Activated T-helper 17 cell treated with anti-CD3 and anti-CD28 coated beads, Interleukin-2, amount 50 U/mL, for 72 hours (primary cell): ENCODE measurements around the gene CCDC15. TPM values are rescaled to one million over a fixed set of nuclear protein-coding genes. Genes with fewer than 3 reads are reported as not detected.

Experiments
- ATAC-seq: fragments of 150-1000 bp; cut with Tn5 transposase; replicated peaks from 2 replicates; pipeline ENCODE4 v1.10.0; 2021; ENCODE audit warnings: mild to moderate bottlenecking, moderate library complexity
- H3K27ac Mint-ChIP-seq: one replicate; pipeline ENCODE4 v1.8.0; 2022; ENCODE audit warnings: mixed read lengths
- H3K27me3 Mint-ChIP-seq: one replicate; pipeline ENCODE4 v1.8.0; 2022; ENCODE audit warnings: mixed read lengths
- H3K36me3 Mint-ChIP-seq: one replicate; pipeline ENCODE4 v1.8.0; 2022; ENCODE audit warnings: low read depth, mild to moderate bottlenecking, mixed read lengths
- H3K4me1 Mint-ChIP-seq: one replicate; pipeline ENCODE4 v1.8.0; 2022; ENCODE audit warnings: mixed read lengths
- H3K4me3 Mint-ChIP-seq: one replicate; pipeline ENCODE4 v1.8.0; 2022; ENCODE audit warnings: mild to moderate bottlenecking, mixed read lengths
- H3K9me3 Mint-ChIP-seq: one replicate; pipeline ENCODE4 v1.8.0; 2022; ENCODE audit warnings: mixed read lengths
- total RNA-seq, 2 donors: library from RNA; stranded (reverse); gene quantifications; one replicate each; pipeline ENCODE4 v1.2.3, GENCODE V29; 2022

CCDC15 gene
- total RNA-seq, 2 donors from 2014 or later, result 5.5 to 8.7 TPM

- Mint-ChIP-seq H3K36me3 (no peaks in the 10 kb centered on the region), H3K27me3 (peaks cover 3% of the 10 kb centered on the region), H3K9me3 (no peaks in the 10 kb centered on the region), H3K4me3 (no peak overlapping the region), H3K4me1 (peaks cover 3% of the 10 kb centered on the region), H3K27ac (no peak overlapping the region)
- ATAC-seq, result no peak
Observed at GRCh38 chr11:125056931-125057692, 103.1 kb downstream of the CCDC15 start.

GRCh38 chr11:125057693-125058016, 103.7 kb downstream of the CCDC15 start:
- ATAC-seq, result no peak
- H3K27ac Mint-ChIP-seq, result no peak overlapping the region
- H3K27me3 Mint-ChIP-seq, result peaks cover 7% of the 10 kb centered on the region
- no peaks in the 10 kb centered on the region for H3K36me3 Mint-ChIP-seq
- H3K9me3 Mint-ChIP-seq, result no peaks in the 10 kb centered on the region
- peaks cover 8% of the 10 kb centered on the region for H3K4me1 Mint-ChIP-seq
- no peak overlapping the region for H3K4me3 Mint-ChIP-seq

- Mint-ChIP-seq H3K4me1 (peaks cover 8% of the 10 kb centered on the region), H3K27ac (no peak overlapping the region), H3K9me3 (no peaks in the 10 kb centered on the region), H3K36me3 (no peaks in the 10 kb centered on the region), H3K27me3 (peaks cover 18% of the 10 kb centered on the region), H3K4me3 (no peak overlapping the region)
- no peak for ATAC-seq
Observed at GRCh38 chr11:125061281-125061680, 107.3 kb downstream of the CCDC15 start.

GRCh38 chr11:125062218-125062930, 108.4 kb downstream of the CCDC15 start:
- Mint-ChIP-seq H3K27ac (peak overlapping the region; percentile 66), H3K27me3 (peaks cover 18% of the 10 kb centered on the region)
- ATAC-seq, result peak; percentile 25

GRCh38 chr11:125062931-125063428, 109.0 kb downstream of the CCDC15 start, which contains the start of gene SLC37A2:
SLC37A2 (plus strand) TSS chr11:125063305; CDS start chr11:125063368, 63 bp downstream.
- H3K36me3 Mint-ChIP-seq, result no peaks in the 10 kb centered on the region
- H3K27me3 Mint-ChIP-seq, result peaks cover 22% of the 10 kb centered on the region
- H3K4me1 Mint-ChIP-seq, result peaks cover 8% of the 10 kb centered on the region
- no peaks in the 10 kb centered on the region for H3K9me3 Mint-ChIP-seq
- H3K27ac Mint-ChIP-seq, result peak within 1 kb of the TSS; percentile 66
- ATAC-seq, result peak; percentile 88
- H3K4me3 Mint-ChIP-seq, result peak within 1 kb of the TSS; percentile 81

More at GRCh38 chr11:125062218-125062930, 108.4 kb downstream of the CCDC15 start:
- Mint-ChIP-seq H3K4me3 (peak overlapping the region; percentile 81), H3K9me3 (no peaks in the 10 kb centered on the region), H3K36me3 (no peaks in the 10 kb centered on the region), H3K4me1 (peaks cover 8% of the 10 kb centered on the region)

GRCh38 chr11:125063429-125064043, 109.5 kb downstream of the CCDC15 start:
- no peak overlapping the region for H3K27ac Mint-ChIP-seq
- no peaks in the 10 kb centered on the region for H3K36me3 Mint-ChIP-seq
- no peaks in the 10 kb centered on the region for H3K9me3 Mint-ChIP-seq
- ATAC-seq, result peak; percentile 9
- peaks cover 27% of the 10 kb centered on the region for H3K27me3 Mint-ChIP-seq
- peaks cover 8% of the 10 kb centered on the region for H3K4me1 Mint-ChIP-seq
- peak overlapping the region; percentile 65 for H3K4me3 Mint-ChIP-seq

GRCh38 chr11:125064070-125064469, 110.1 kb downstream of the CCDC15 start:
- no peak for ATAC-seq
- Mint-ChIP-seq H3K27me3 (peaks cover 27% of the 10 kb centered on the region), H3K4me3 (peak overlapping the region; percentile 65)

GRCh38 chr11:125068368-125068767, 114.4 kb downstream of the CCDC15 start:
- H3K27ac Mint-ChIP-seq, result no peak overlapping the region
- peaks cover 25% of the 10 kb centered on the region for H3K27me3 Mint-ChIP-seq

More at GRCh38 chr11:125064070-125064469, 110.1 kb downstream of the CCDC15 start:
- peaks cover 8% of the 10 kb centered on the region for H3K4me1 Mint-ChIP-seq
- no peaks in the 10 kb centered on the region for H3K36me3 Mint-ChIP-seq
- H3K27ac Mint-ChIP-seq, result no peak overlapping the region
- no peaks in the 10 kb centered on the region for H3K9me3 Mint-ChIP-seq

GRCh38 chr11:125069008-125069407, 115.0 kb downstream of the CCDC15 start:
- Mint-ChIP-seq H3K4me1 (no peaks in the 10 kb centered on the region), H3K27ac (no peak overlapping the region), H3K9me3 (no peaks in the 10 kb centered on the region), H3K36me3 (no peaks in the 10 kb centered on the region), H3K27me3 (peaks cover 27% of the 10 kb centered on the region), H3K4me3 (no peak overlapping the region)
- no peak for ATAC-seq

More at GRCh38 chr11:125068368-125068767, 114.4 kb downstream of the CCDC15 start:
- ATAC-seq, result no peak
- Mint-ChIP-seq H3K4me1 (no peaks in the 10 kb centered on the region), H3K36me3 (no peaks in the 10 kb centered on the region), H3K9me3 (no peaks in the 10 kb centered on the region), H3K4me3 (no peak overlapping the region)

GRCh38 chr11:125069796-125070195, 115.8 kb downstream of the CCDC15 start:
- Mint-ChIP-seq H3K9me3 (no peaks in the 10 kb centered on the region), H3K4me3 (no peak overlapping the region), H3K27ac (no peak overlapping the region), H3K36me3 (no peaks in the 10 kb centered on the region), H3K27me3 (peaks cover 26% of the 10 kb centered on the region), H3K4me1 (no peaks in the 10 kb centered on the region)
- ATAC-seq, result no peak

- Mint-ChIP-seq H3K27me3 (peaks cover 22% of the 10 kb centered on the region), H3K9me3 (no peaks in the 10 kb centered on the region), H3K36me3 (no peaks in the 10 kb centered on the region), H3K4me1 (no peaks in the 10 kb centered on the region), H3K27ac (peak overlapping the region; percentile 38), H3K4me3 (no peak overlapping the region)
- ATAC-seq, result peak; percentile 83
Observed at GRCh38 chr11:125070699-125071254, 116.8 kb downstream of the CCDC15 start.

GRCh38 chr11:125071435-125071834, 117.4 kb downstream of the CCDC15 start:
- Mint-ChIP-seq H3K27ac (peak overlapping the region; percentile 38), H3K27me3 (peaks cover 22% of the 10 kb centered on the region), H3K36me3 (no peaks in the 10 kb centered on the region), H3K9me3 (no peaks in the 10 kb centered on the region), H3K4me3 (no peak overlapping the region), H3K4me1 (no peaks in the 10 kb centered on the region)
- ATAC-seq, result no peak

GRCh38 chr11:125071846-125072217, 117.8 kb downstream of the CCDC15 start:
- Mint-ChIP-seq H3K27me3 (peaks cover 22% of the 10 kb centered on the region), H3K27ac (no peak overlapping the region), H3K4me3 (no peak overlapping the region), H3K9me3 (no peaks in the 10 kb centered on the region), H3K4me1 (no peaks in the 10 kb centered on the region), H3K36me3 (no peaks in the 10 kb centered on the region)
- no peak for ATAC-seq

- no peaks in the 10 kb centered on the region for H3K4me1 Mint-ChIP-seq
- H3K27me3 Mint-ChIP-seq, result peaks cover 22% of the 10 kb centered on the region
- no peaks in the 10 kb centered on the region for H3K36me3 Mint-ChIP-seq
- no peak for ATAC-seq
- H3K4me3 Mint-ChIP-seq, result no peak overlapping the region
- H3K27ac Mint-ChIP-seq, result no peak overlapping the region
- no peaks in the 10 kb centered on the region for H3K9me3 Mint-ChIP-seq
Observed at GRCh38 chr11:125072218-125072960, 118.4 kb downstream of the CCDC15 start.
